Endothelial cell of umbilical vein (primary cell): ENCODE measurements around the gene QRICH2. TPM values are rescaled to one million over a fixed set of nuclear protein-coding genes. Genes with fewer than 3 reads are reported as not detected.

Experiments
- BruUV-seq: library from RNA; stranded (reverse); fragments of 400-500 nt; replicated peaks from 2 replicates; lab custom pipeline; 2021; lab: Mats Ljungman, UMichigan
- CTCF ChIA-PET: fragments of 300-600, 350-600 bp; sonication (Branson Sonifier 250); formaldehyde crosslinking; loops from one replicate; lab custom pipeline; 2021; ENCODE audit warnings: antibody characterized with exemption, inconsistent platforms; lab: Charles Lee
- POLR2A ChIA-PET: fragments of 300-600, 350-600 bp; sonication (Branson Sonifier 250); formaldehyde crosslinking; loops from one replicate; lab custom pipeline; 2021; ENCODE audit warnings: antibody characterized with exemption, inconsistent platforms; lab: Charles Lee
- DNase-seq: peaks from one replicate; pipeline ENCODE4 v3.0.0-alpha.2; 2011; ENCODE audit warnings: low read depth, low spot score
- FAIRE-seq: peaks from 2 replicates; lab custom pipeline; 2011; peaks lifted over from hg19 to GRCh38; lab: Jason Lieb, UNC
- H2AFZ ChIP-seq: 2 replicates; pipeline ENCODE4 v1.6.0; 2012; ENCODE audit warnings: low read depth, low read length, control low read depth, inconsistent platforms
- H3K27ac ChIP-seq: 2 replicates; pipeline ENCODE4 v1.5.1; 2011; ENCODE audit warnings: low read depth, mild to moderate bottlenecking, control low read depth, low read length, moderate library complexity; ENCODE audit not compliant: insufficient read depth
- H3K27me3 ChIP-seq, 2 experiments: 2 replicates each; pipeline versions ENCODE4 v1.6.0 to v1.6.1; 2011; ENCODE audit warnings: low read length in 2 of 2, mixed read lengths in 1 of 2; ENCODE audit not compliant: control insufficient read depth in 2 of 2, insufficient read depth in 2 of 2
- H3K36me3 ChIP-seq, 2 experiments: 2 replicates in 1 of 2; 3 replicates in 1 of 2; pipeline ENCODE4 v1.5.1; 2011; ENCODE audit warnings: low read length in 2 of 2, mild to moderate bottlenecking in 1 of 2, moderate library complexity in 1 of 2; ENCODE audit not compliant: control insufficient read depth in 2 of 2, insufficient read depth in 2 of 2; ENCODE audit errors: extremely low read depth in 1 of 2
- H3K4me1 ChIP-seq: 3 replicates; pipeline ENCODE4 v1.5.1; 2011; ENCODE audit warnings: mild to moderate bottlenecking, low read length; ENCODE audit not compliant: control insufficient read depth, insufficient read depth; ENCODE audit errors: extremely low read depth
- H3K4me2 ChIP-seq: 2 replicates; pipeline ENCODE4 v1.6.1; 2011; ENCODE audit warnings: low read length, control low read depth, mixed read lengths; ENCODE audit not compliant: insufficient read depth
- H3K4me3 ChIP-seq, 3 experiments: fragments of 200-600 bp in 1 of 3; sonication (generic), shearing (Covaris generic) in 1 of 3; replicated peaks in 1 of 3; 2 replicates each; pipeline ENCODE4 v1.5.1; 2011 to 2016; ENCODE audit warnings: control low read depth in 3 of 3, low read length in 3 of 3, mild to moderate bottlenecking in 2 of 3, inconsistent platforms in 1 of 3, low read depth in 1 of 3, moderate library complexity in 1 of 3; ENCODE audit not compliant: insufficient read depth in 1 of 3
- H3K79me2 ChIP-seq: 2 replicates; pipeline ENCODE4 v1.6.0; 2012; ENCODE audit warnings: low read length, inconsistent platforms; ENCODE audit not compliant: control insufficient read depth, insufficient read depth
- H3K9ac ChIP-seq: replicated peaks from 2 replicates; pipeline ENCODE3; 2011; ENCODE audit warnings: low read length, control low read depth; ENCODE audit not compliant: insufficient read depth; ENCODE audit errors: extremely low read depth
- H3K9me1 ChIP-seq: replicated peaks from 3 replicates; pipeline ENCODE4 v1.6.0; 2011; ENCODE audit warnings: mild to moderate bottlenecking, low read length; ENCODE audit not compliant: control insufficient read depth, insufficient read depth; ENCODE audit errors: extremely low read depth
- H3K9me3 ChIP-seq: replicated peaks from 2 replicates; pipeline ENCODE4 v1.5.1; 2012; ENCODE audit warnings: low read length, inconsistent platforms; ENCODE audit not compliant: control insufficient read depth, insufficient read depth
- H4K20me1 ChIP-seq: replicated peaks from 2 replicates; pipeline ENCODE3; 2011; ENCODE audit warnings: mild to moderate bottlenecking, low read length; ENCODE audit not compliant: control insufficient read depth, insufficient read depth; ENCODE audit errors: extremely low read depth
- CTCF ChIP-seq, 2 donors: IDR thresholded peaks; 1 replicate in 1 of 2; 2 replicates in 1 of 2; pipeline ENCODE4 v1.5.1; 2011; ENCODE audit warnings: low read length in 2 of 2, mild to moderate bottlenecking in 2 of 2, moderate library complexity in 2 of 2, control low read depth in 1 of 2, inconsistent platforms in 1 of 2, low read depth in 1 of 2; ENCODE audit not compliant: insufficient read depth in 1 of 2; ENCODE audit errors: extremely low read depth in 1 of 2
- EZH2 ChIP-seq: IDR thresholded peaks from 2 replicates; pipeline ENCODE4 v1.6.1; 2012; ENCODE audit warnings: borderline replicate concordance, low read depth, mild to moderate bottlenecking, moderate library complexity, low read length, inconsistent platforms; ENCODE audit not compliant: severe bottlenecking
- FOS ChIP-seq: IDR thresholded peaks from 2 replicates; pipeline ENCODE4 v1.6.1; 2011; ENCODE audit warnings: mild to moderate bottlenecking, low read length, moderate library complexity, borderline replicate concordance; ENCODE audit not compliant: insufficient read depth
- GATA2 ChIP-seq: IDR thresholded peaks from 2 replicates; pipeline ENCODE4 v1.7.0; 2011; ENCODE audit warnings: low read depth, mild to moderate bottlenecking, moderate library complexity, mixed read lengths, low read length; ENCODE audit not compliant: insufficient read length, insufficient read depth
- JUN ChIP-seq: IDR thresholded peaks from 2 replicates; pipeline ENCODE4 v1.6.1; 2011; ENCODE audit warnings: borderline replicate concordance, low read depth; ENCODE audit not compliant: insufficient read length, insufficient read depth
- MYC ChIP-seq: IDR thresholded peaks from one replicate; pipeline ENCODE4 v1.6.1; 2011; ENCODE audit warnings: mild to moderate bottlenecking, low read depth, low read length
- POLR2A ChIP-seq: IDR thresholded peaks from 2 replicates; pipeline ENCODE4 v1.6.1; 2012; ENCODE audit warnings: low read depth, mild to moderate bottlenecking, control low read depth, low read length
- POLR2AphosphoS5 ChIP-seq: IDR thresholded peaks from 2 replicates; pipeline ENCODE4 v1.6.1; 2012; ENCODE audit warnings: low read depth, mild to moderate bottlenecking, control low read depth, low read length, moderate library complexity; ENCODE audit not compliant: insufficient read depth
- dilution Hi-C: fragments of 300-500 bp; cut with MboI; formaldehyde crosslinking; loops from one replicate; pipeline ENCODE4 v1.15.0; 2019; ENCODE audit warnings: low sequenced_read_pairs; ENCODE audit not compliant: extremely low pct_ligation_motif_present
- intact Hi-C: fragments of 100-400 bp; cut with micrococcal nuclease; formaldehyde crosslinking; loops from one replicate; pipeline ENCODE4 v1.10.0; 2022
- polyA plus RNA-seq, 4 experiments: library from polyadenylated mRNA; depleted of rRNA in 3 of 4; stranded (reverse) in 3 of 4; unstranded in 1 of 4; fragments of >200 nt; gene quantifications; 2 replicates each; pipeline versions ENCODE4 v1.2.1 to v1.2.3, GENCODE V29; 2011 to 2012; ENCODE audit warnings: missing spikeins in 1 of 4
- total RNA-seq: library from RNA; stranded (reverse); gene quantifications from 2 replicates; pipeline ENCODE4 v1.2.3, GENCODE V29; 2021
- TF ChIP-seq, protein P1 (sequence below): IDR thresholded peaks from 2 replicates; pipeline ENCODE4 v1.6.1; 2011; ENCODE audit not compliant: insufficient read depth, insufficient read length

The QRICH2 gene
- total and polyA plus RNA-seq, 2 donors (not counting 3 experiments of a cell fraction or from before 2014, with no cell fraction given), result 6.7 to 9.6 TPM

- FAIRE-seq (no peak), DNase-seq (no peak)
- no peaks in the 10 kb centered on the region for H4K20me1 ChIP-seq
- ChIA-PET POLR2A (no interaction called here), CTCF (no interaction called here)
- H3K27me3 ChIP-seq, result no peaks in the 10 kb centered on the region
- TF ChIP-seq MYC (no peak), EZH2 (no peak), GATA2 (no peak), FOS (no peak), JUN (no peak), CTCF (IDR thresholded peaks at IDR 0.05; ENCODE audit: extremely low read depth in 1 of 2, insufficient read depth in 1 of 2, low read depth in 1 of 2, low read length in 2 of 2) (no peak), POLR2AphosphoS5 (no peak), POLR2A (no peak)
- TF ChIP-seq, protein P1, sequence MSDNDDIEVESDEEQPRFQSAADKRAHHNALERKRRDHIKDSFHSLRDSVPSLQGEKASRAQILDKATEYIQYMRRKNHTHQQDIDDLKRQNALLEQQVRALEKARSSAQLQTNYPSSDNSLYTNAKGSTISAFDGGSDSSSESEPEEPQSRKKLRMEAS, result no peak
- H3K9ac ChIP-seq, result no peak overlapping the region
- dilution Hi-C loops (no loop called here), intact Hi-C loops (no loop called here)
- no peak overlapping the region for H3K4me2 ChIP-seq
- no peak overlapping the region for H2AFZ ChIP-seq
- H3K4me1 ChIP-seq, result no peaks in the 10 kb centered on the region
- H3K9me1 ChIP-seq, result no peaks in the 10 kb centered on the region
- no TSS peak for BruUV-seq
- H3K79me2 ChIP-seq, result peaks cover 3% of the 10 kb centered on the region
- H3K36me3 ChIP-seq, result peaks cover 9 to 27% of the 10 kb centered on the region in 2 experiments
- H3K27ac ChIP-seq, result no peak overlapping the region
- no peaks in the 10 kb centered on the region for H3K9me3 ChIP-seq
- no peak overlapping the region for H3K4me3 ChIP-seq
Measured at GRCh38 chr17:76343106-76343505, 35.0 kb upstream of the QRICH2 start.
